B cell (primary cell): ENCODE measurements around the gene CTDSPL. TPM values are rescaled to one million over a fixed set of nuclear protein-coding genes. Genes with fewer than 3 reads are reported as not detected.

Experiments
- ATAC-seq: fragments of 200-7000 bp; cut with Tn5 transposase; one replicate; pipeline ENCODE4 v1.10.0; 2021; ENCODE audit warnings: low read depth, mild to moderate bottlenecking, moderate number of reproducible peaks, moderate library complexity
- CTCF ChIA-PET: fragments of 350-600 bp; sonication (Branson Sonifier 250); formaldehyde crosslinking; loops from one replicate; lab custom pipeline; 2021; ENCODE audit warnings: antibody characterized with exemption, inconsistent platforms; lab: Charles Lee
- POLR2A ChIA-PET: fragments of 350-600 bp; sonication (Branson Sonifier 250); formaldehyde crosslinking; loops from one replicate; lab custom pipeline; 2021; ENCODE audit warnings: antibody characterized with exemption; lab: Charles Lee
- DNase-seq: peaks from one replicate; pipeline ENCODE4 v3.0.0; 2013
- H2AFZ ChIP-seq: 2 replicates; pipeline ENCODE4 v1.6.1; 2012; ENCODE audit warnings: mild to moderate bottlenecking, low read depth, low read length; ENCODE audit not compliant: insufficient read depth, poor library complexity, severe bottlenecking
- H3K27ac ChIP-seq, 2 donors: 1 replicate in 1 of 2; 2 replicates in 1 of 2; pipeline ENCODE4 v1.5.1; 2012 to 2013; ENCODE audit warnings: low read length in 2 of 2, mild to moderate bottlenecking in 2 of 2, moderate library complexity in 1 of 2
- H3K27me3 ChIP-seq, 4 experiments: fragments of 200-600 bp in 1 of 4; sonication (generic) in 1 of 4; replicated peaks in 1 of 4; 1 replicate in 2 of 4; 2 replicates in 2 of 4; pipeline versions ENCODE4 v1.6.1 to v1.7.0; 2013 to 2016; ENCODE audit warnings: low read length in 3 of 4, mild to moderate bottlenecking in 2 of 4, mixed read lengths in 1 of 4, moderate library complexity in 1 of 4; ENCODE audit not compliant: insufficient read depth in 4 of 4, control insufficient read depth in 3 of 4; ENCODE audit errors: control extremely low read depth in 1 of 4
- H3K36me3 ChIP-seq, 2 experiments: replicated peaks in 1 of 2; 1 replicate in 1 of 2; 2 replicates in 1 of 2; pipeline versions ENCODE4 v1.6.1 to v1.7.1; 2013; ENCODE audit warnings: low read length in 1 of 2; ENCODE audit not compliant: insufficient read depth in 2 of 2, control insufficient read depth in 1 of 2; ENCODE audit errors: control extremely low read depth in 1 of 2, extremely low read depth in 1 of 2
- H3K4me1 ChIP-seq, 2 donors: fragments of 200-600 bp in 1 of 2; sonication (generic) in 1 of 2; 1 replicate in 1 of 2; 2 replicates in 1 of 2; pipeline versions ENCODE4 v1.5.1 to v1.6.1; 2013 to 2017; ENCODE audit warnings: low read length in 2 of 2; ENCODE audit not compliant: control insufficient read depth in 2 of 2, insufficient read depth in 2 of 2
- H3K4me2 ChIP-seq: replicated peaks from 2 replicates; pipeline ENCODE3; 2012; ENCODE audit warnings: mild to moderate bottlenecking, low read depth, low read length; ENCODE audit not compliant: poor library complexity, severe bottlenecking
- H3K4me3 ChIP-seq, 5 experiments: fragments of 200-600 bp in 1 of 5; sonication (generic) in 1 of 5; 1 replicate in 3 of 5; 2 replicates in 2 of 5; pipeline versions ENCODE4 v1.5.1 to v1.7.0; 2011 to 2016; ENCODE audit warnings: low read length in 4 of 5, mild to moderate bottlenecking in 4 of 5, low read depth in 2 of 5, control low read depth in 1 of 5, moderate library complexity in 1 of 5; ENCODE audit not compliant: insufficient read depth in 1 of 5; ENCODE audit errors: control extremely low read depth in 1 of 5, extremely low read depth in 1 of 5
- H3K79me2 ChIP-seq: fragments of 200-600 bp; sonication (generic); one replicate; pipeline ENCODE4 v1.6.0; 2016; ENCODE audit warnings: low read length; ENCODE audit not compliant: control insufficient read depth, insufficient read depth
- H3K9ac ChIP-seq: fragments of 200-600 bp; sonication (generic); 2 replicates; pipeline ENCODE4 v1.6.1; 2017; ENCODE audit warnings: mild to moderate bottlenecking, low read length, moderate library complexity
- H3K9me3 ChIP-seq, 3 donors: one replicate each; pipeline versions ENCODE4 v1.6.1 to v1.7.1; 2013; ENCODE audit warnings: low read length in 2 of 3; ENCODE audit not compliant: control insufficient read depth in 2 of 3, insufficient read depth in 1 of 3; ENCODE audit errors: control extremely low read depth in 1 of 3
- H4K20me1 ChIP-seq: 2 replicates; pipeline ENCODE4 v1.6.0; 2012; ENCODE audit warnings: mild to moderate bottlenecking, low read length; ENCODE audit not compliant: insufficient read depth, control insufficient read depth, poor library complexity, severe bottlenecking
- H3K27ac Mint-ChIP-seq: one replicate; pipeline ENCODE4 v1.8.0; 2021; ENCODE audit warnings: mixed read lengths
- H3K27me3 Mint-ChIP-seq: one replicate; pipeline ENCODE4 v1.8.0; 2021; ENCODE audit warnings: mixed read lengths
- H3K4me1 Mint-ChIP-seq: one replicate; pipeline ENCODE4 v1.8.0; 2021; ENCODE audit warnings: mixed read lengths
- H3K4me3 Mint-ChIP-seq: one replicate; pipeline ENCODE4 v1.8.0; 2021; ENCODE audit warnings: mixed read lengths
- H3K9me3 Mint-ChIP-seq: one replicate; pipeline ENCODE4 v1.8.0; 2022; ENCODE audit warnings: mixed read lengths; ENCODE audit not compliant: insufficient read depth
- CTCF ChIP-seq: fragments of 200-600 bp; IDR thresholded peaks from one replicate; pipeline ENCODE4 v1.8.0; 2022; ENCODE audit warnings: antibody characterized with exemption, mild to moderate bottlenecking
- EZH2 ChIP-seq: IDR thresholded peaks from 2 replicates; pipeline ENCODE4 v1.6.1; 2012; ENCODE audit warnings: borderline replicate concordance, low read depth, mild to moderate bottlenecking, moderate library complexity, low read length; ENCODE audit not compliant: insufficient read depth, poor library complexity, severe bottlenecking
- WGBS: methylation state at CpG from one replicate; pipeline ENCODE4 v1.1.5; 2013; ENCODE audit warnings: missing lambda C conversion rate; ENCODE audit not compliant: insufficient coverage; 5-methylcytosine and 5-hydroxymethylcytosine counted together
- intact Hi-C: fragments of 100-400 bp; cut with micrococcal nuclease; formaldehyde crosslinking; loops from one replicate; pipeline ENCODE4 v1.10.0; 2022
- polyA plus RNA-seq: library from polyadenylated mRNA; depleted of rRNA; stranded (reverse); fragments of >200 nt; gene quantifications from 2 replicates; pipeline ENCODE4 v1.2.3, GENCODE V29; 2012
- total RNA-seq, 2 donors: library from RNA; stranded (reverse); fragments of 120-200 nt in 1 of 2; gene quantifications; 1 replicate in 1 of 2; 2 replicates in 1 of 2; pipeline versions ENCODE4 v1.2.3 to v1.2.4, GENCODE V29; 2013 to 2022

CTDSPL gene
- total and polyA plus RNA-seq, 2 donors (not counting 1 experiment from before 2014, with no cell fraction given): not detected

- no peak overlapping the region for H3K4me3 Mint-ChIP-seq
These were observed 159.5 kb downstream of the CTDSPL start for GRCh38 chr3:38021196-38021595.

GRCh38 chr3:38022301-38022700 lies 160.6 kb downstream of the CTDSPL start:
- no peaks in the 10 kb centered on the region for H3K79me2 ChIP-seq
- H4K20me1 ChIP-seq: no peaks in the 10 kb centered on the region
- no peak overlapping the region for H2AFZ ChIP-seq
- POLR2A ChIA-PET: no interaction called here
- H3K36me3 ChIP-seq: no peaks in the 10 kb centered on the region
- intact Hi-C loops: no loop called here
- ATAC-seq (no peak), DNase-seq (no peak)
- WGBS: no CpG with 5 or more reads among the region's 3 CpGs
- no peaks in the 10 kb centered on the region for H3K9me3 Mint-ChIP-seq
- no peak overlapping the region for H3K4me3 Mint-ChIP-seq
- H3K27me3 Mint-ChIP-seq: no peaks in the 10 kb centered on the region
- H3K4me1 Mint-ChIP-seq: peaks cover 27% of the 10 kb centered on the region
- H3K27ac ChIP-seq: no peak overlapping the region
- TF ChIP-seq CTCF (no peak), EZH2 (no peak)
- CTCF ChIA-PET: interaction anchor here (1.3 to 1.7 kb wide), 3 partner anchors 18 to 143 kb away, joined by 3 to 6 read pairs (median 5); partner anchors contain the start of gene OXSR1
- H3K4me2 ChIP-seq: no peak overlapping the region
- H3K4me1 ChIP-seq: peaks cover 9 to 25% of the 10 kb centered on the region in 2 donors
- no peak overlapping the region for H3K4me3 ChIP-seq
- no peak overlapping the region for H3K27ac Mint-ChIP-seq
- no peaks in the 10 kb centered on the region for H3K27me3 ChIP-seq
- H3K9me3 ChIP-seq: no peaks in the 10 kb centered on the region
- H3K9ac ChIP-seq: no peak overlapping the region

More at GRCh38 chr3:38021196-38021595, 159.5 kb downstream of the CTDSPL start:
- TF ChIP-seq EZH2 (no peak), CTCF (no peak)
- H3K9ac ChIP-seq: no peak overlapping the region
- ChIA-PET CTCF (interaction anchor here (0.8 kb wide), 1 partner anchor 20 kb away, joined by 5 read pairs; no protein-coding TSS in a partner anchor), POLR2A (no interaction called here)
- no peak for DNase-seq
- H3K9me3 ChIP-seq: peaks cover 0 to 8% (median 0%) of the 10 kb centered on the region in 3 donors
- H4K20me1 ChIP-seq: no peaks in the 10 kb centered on the region
- peaks cover 0 to 2% of the 10 kb centered on the region in 2 experiments for H3K36me3 ChIP-seq
- Mint-ChIP-seq H3K27me3 (no peaks in the 10 kb centered on the region), H3K4me1 (peaks cover 27% of the 10 kb centered on the region), H3K9me3 (no peaks in the 10 kb centered on the region), H3K27ac (no peak overlapping the region)
- ATAC-seq: no peak
- no peaks in the 10 kb centered on the region for H3K79me2 ChIP-seq
- no peak overlapping the region for H2AFZ ChIP-seq
- 93% methylated on average over 3 of the region's 4 CpGs for WGBS
- H3K27ac ChIP-seq: no peak overlapping the region
- intact Hi-C loops: no loop called here
- H3K27me3 ChIP-seq: no peaks in the 10 kb centered on the region
- no peak overlapping the region for H3K4me3 ChIP-seq
- peaks cover 9 to 23% of the 10 kb centered on the region in 2 donors for H3K4me1 ChIP-seq
- no peak overlapping the region for H3K4me2 ChIP-seq
